Fibroblast of lung (primary cell): ENCODE data around the gene PLAC1. TPM values are rescaled to one million over a fixed set of nuclear protein-coding genes. Genes with fewer than 3 reads are reported as not detected.

Experiments used
- DNase-seq, 2 donors: peaks; one replicate each; pipeline versions ENCODE4 v3.0.0 to v3.0.0-alpha.2; 2010; ENCODE audit warnings: low read depth in 2 of 2
- H2AFZ ChIP-seq: 2 replicates; pipeline ENCODE4 v1.5.1; 2012; ENCODE audit warnings: low read length, control low read depth, inconsistent platforms
- H3K27ac ChIP-seq: 2 replicates; pipeline ENCODE4 v1.5.1; 2011; ENCODE audit warnings: low read length, control low read depth; ENCODE audit not compliant: insufficient read depth
- H3K27me3 ChIP-seq: 2 replicates; pipeline ENCODE4 v1.5.1; 2011; ENCODE audit warnings: mild to moderate bottlenecking, low read length; ENCODE audit not compliant: control insufficient read depth, insufficient read depth
- H3K36me3 ChIP-seq: 2 replicates; pipeline ENCODE4 v1.5.1; 2011; ENCODE audit warnings: low read length; ENCODE audit not compliant: control insufficient read depth, insufficient read depth
- H3K4me1 ChIP-seq: 2 replicates; pipeline ENCODE4 v1.5.1; 2011; ENCODE audit warnings: low read length; ENCODE audit not compliant: control insufficient read depth, insufficient read depth; ENCODE audit errors: extremely low read depth
- H3K4me2 ChIP-seq: 2 replicates; pipeline ENCODE4 v1.5.1; 2011; ENCODE audit warnings: low read length, control low read depth; ENCODE audit not compliant: insufficient read depth; ENCODE audit errors: extremely low read depth
- H3K4me3 ChIP-seq, 4 experiments: fragments of 200-600 bp in 1 of 4; sonication (generic) in 1 of 4; replicated peaks in 1 of 4; 2 replicates each; pipeline ENCODE4 v1.5.1; 2011 to 2016; ENCODE audit warnings: low read length in 4 of 4, low read depth in 3 of 4, mild to moderate bottlenecking in 3 of 4, control low read depth in 2 of 4, inconsistent platforms in 1 of 4, mixed read lengths in 1 of 4; ENCODE audit not compliant: insufficient read depth in 1 of 4; ENCODE audit errors: control extremely low read depth in 1 of 4
- H3K79me2 ChIP-seq: 2 replicates; pipeline ENCODE4 v1.5.1; 2012; ENCODE audit warnings: mild to moderate bottlenecking, low read length, inconsistent platforms; ENCODE audit not compliant: control insufficient read depth, insufficient read depth
- H3K9ac ChIP-seq: 2 replicates; pipeline ENCODE4 v1.5.1; 2011; ENCODE audit warnings: mild to moderate bottlenecking, low read length, control low read depth; ENCODE audit not compliant: insufficient read depth
- H3K9me3 ChIP-seq: 2 replicates; pipeline ENCODE4 v1.5.1; 2012; ENCODE audit warnings: low read depth, low read length; ENCODE audit not compliant: control insufficient read depth, insufficient read depth
- H4K20me1 ChIP-seq: 2 replicates; pipeline ENCODE4 v1.5.1; 2011; ENCODE audit warnings: low read length; ENCODE audit not compliant: control insufficient read depth, insufficient read depth; ENCODE audit errors: extremely low read depth
- EZH2 ChIP-seq: IDR thresholded peaks from 2 replicates; pipeline ENCODE4 v1.5.1; 2012; ENCODE audit warnings: low read length, control low read depth, mild to moderate bottlenecking; ENCODE audit errors: missing control alignments
- polyA plus RNA-seq, 2 donors: library from polyadenylated mRNA; depleted of rRNA in 1 of 2; stranded (reverse) in 1 of 2; unstranded in 1 of 2; fragments of >200 nt; gene quantifications; 2 replicates each; pipeline ENCODE4 v1.2.1, GENCODE V29; 2011 to 2012; ENCODE audit warnings: missing spikeins in 1 of 2
- total RNA-seq: library from RNA; depleted of rRNA; stranded (reverse); fragments of >200 nt; gene quantifications from 2 replicates; pipeline ENCODE4 v1.2.1, GENCODE V29; 2014
- TF ChIP-seq, protein P1 (sequence below), 2 donors: IDR thresholded peaks in 1 of 2; conservative IDR thresholded peaks in 1 of 2; 1 replicate in 1 of 2; 2 replicates in 1 of 2; pipeline ENCODE4 v1.5.1; 2011 to 2012; ENCODE audit warnings: low read length in 2 of 2, control low read depth in 1 of 2, inconsistent platforms in 1 of 2, low read depth in 1 of 2, mild to moderate bottlenecking in 1 of 2

Gene PLAC1
- total and polyA plus RNA-seq, 2 donors (not counting 1 experiment from before 2014, with no cell fraction given): 0.17 to 0.22 TPM

DNA sequence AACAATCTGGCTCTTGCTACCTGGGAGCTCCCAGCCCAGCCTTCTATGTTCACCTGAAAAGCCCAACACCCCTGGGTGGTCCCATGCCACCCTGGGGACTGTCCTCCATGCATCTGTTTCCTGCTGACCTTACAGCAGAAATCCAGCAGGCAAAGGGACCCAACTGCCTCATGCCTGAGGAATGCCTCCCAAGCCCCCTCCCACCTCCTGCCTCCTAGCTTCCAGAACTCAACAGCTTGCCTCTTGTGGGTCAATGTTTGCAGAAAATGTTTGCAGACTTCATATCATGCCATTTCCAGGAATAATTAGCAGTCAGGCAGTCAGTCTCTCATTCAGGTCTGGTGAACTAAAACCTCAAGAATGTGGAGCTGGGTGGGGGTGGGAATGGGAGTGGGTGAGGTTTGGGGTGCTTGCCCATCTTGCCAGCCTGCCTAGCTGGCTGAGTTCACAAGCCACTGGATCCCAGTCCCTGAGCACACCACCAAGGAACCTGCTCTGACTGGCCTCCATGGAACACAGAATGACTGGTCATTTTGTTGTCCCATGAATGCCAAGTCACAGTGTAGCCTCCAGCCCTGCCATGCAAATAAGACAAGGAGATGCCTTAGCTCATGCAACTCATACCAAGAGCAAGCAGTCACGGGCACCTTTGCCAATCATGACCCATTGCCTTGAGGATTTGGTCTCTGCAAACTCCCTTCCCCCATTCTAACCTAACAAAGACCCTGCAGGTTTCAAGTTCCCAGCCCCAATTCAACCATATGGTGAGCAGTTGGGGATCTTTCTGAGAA lies 12.1 kb upstream of the PLAC1 start:
- no peak for TF ChIP-seq EZH2
- TF ChIP-seq, protein P1, sequence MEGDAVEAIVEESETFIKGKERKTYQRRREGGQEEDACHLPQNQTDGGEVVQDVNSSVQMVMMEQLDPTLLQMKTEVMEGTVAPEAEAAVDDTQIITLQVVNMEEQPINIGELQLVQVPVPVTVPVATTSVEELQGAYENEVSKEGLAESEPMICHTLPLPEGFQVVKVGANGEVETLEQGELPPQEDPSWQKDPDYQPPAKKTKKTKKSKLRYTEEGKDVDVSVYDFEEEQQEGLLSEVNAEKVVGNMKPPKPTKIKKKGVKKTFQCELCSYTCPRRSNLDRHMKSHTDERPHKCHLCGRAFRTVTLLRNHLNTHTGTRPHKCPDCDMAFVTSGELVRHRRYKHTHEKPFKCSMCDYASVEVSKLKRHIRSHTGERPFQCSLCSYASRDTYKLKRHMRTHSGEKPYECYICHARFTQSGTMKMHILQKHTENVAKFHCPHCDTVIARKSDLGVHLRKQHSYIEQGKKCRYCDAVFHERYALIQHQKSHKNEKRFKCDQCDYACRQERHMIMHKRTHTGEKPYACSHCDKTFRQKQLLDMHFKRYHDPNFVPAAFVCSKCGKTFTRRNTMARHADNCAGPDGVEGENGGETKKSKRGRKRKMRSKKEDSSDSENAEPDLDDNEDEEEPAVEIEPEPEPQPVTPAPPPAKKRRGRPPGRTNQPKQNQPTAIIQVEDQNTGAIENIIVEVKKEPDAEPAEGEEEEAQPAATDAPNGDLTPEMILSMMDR (conservative IDR thresholded peaks at IDR 0.05 in 1 of 2, IDR thresholded peaks at IDR 0.05 in 1 of 2; ENCODE audit: low read depth in 1 of 2, low read length in 2 of 2): no peak
- Histone ChIP-seq H2AFZ (no peak overlapping the region), H3K4me2 (peak overlapping the region; percentile 58), H3K36me3 (no peaks in the 10 kb centered on the region), H3K27ac (peak overlapping the region; percentile 80), H3K79me2 (no peaks in the 10 kb centered on the region), H3K27me3 (no peaks in the 10 kb centered on the region), H3K4me1 (peaks cover 17% of the 10 kb centered on the region), H3K4me3 (no peak overlapping the region), H3K9me3 (no peaks in the 10 kb centered on the region), H4K20me1 (no peaks in the 10 kb centered on the region), H3K9ac (no peak overlapping the region)
- peak; percentile 66 to 92 for DNase-seq

DNA sequence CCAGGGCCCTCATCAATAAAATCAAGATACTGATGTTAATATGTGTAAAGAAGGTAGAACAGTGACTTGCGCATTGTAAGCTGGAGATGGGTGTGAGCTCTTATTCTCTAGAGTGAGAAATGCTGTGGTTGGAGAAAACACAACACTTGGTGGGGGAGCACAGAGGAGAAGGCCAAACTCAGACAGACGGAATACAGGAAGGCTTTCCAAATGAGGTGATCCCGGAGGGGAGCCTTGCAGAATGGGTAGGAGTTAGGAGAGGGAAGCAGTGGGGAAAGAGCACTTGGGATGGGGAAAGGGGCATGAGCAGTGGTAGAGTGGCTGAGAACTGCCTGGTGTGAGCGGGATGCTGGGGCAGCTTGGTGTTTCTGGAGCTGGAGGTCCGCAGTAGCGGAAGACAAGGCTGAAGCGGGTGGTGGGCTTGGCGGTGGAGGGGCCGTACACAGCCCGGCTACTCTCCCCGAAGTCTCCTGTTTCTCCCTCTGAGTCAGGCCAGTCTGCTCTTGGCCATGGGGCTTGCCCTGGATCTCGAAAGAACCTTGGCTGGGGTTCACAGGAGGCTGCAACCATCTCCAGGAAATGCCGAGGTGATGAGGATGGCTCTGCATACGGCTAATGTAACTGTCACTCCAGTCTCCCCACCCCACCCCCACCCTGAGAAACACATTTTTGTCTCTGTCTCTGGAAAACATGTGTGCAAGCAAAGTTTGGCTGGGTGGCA lies 11.3 kb upstream of the PLAC1 start:
- H3K4me2 ChIP-seq: peak overlapping the region; percentile 58

GRCh38 chrX:134664202-134664601 lies 5.9 kb upstream of the PLAC1 start:
- no peak overlapping the region for H3K4me3 ChIP-seq
- H3K27me3 ChIP-seq: no peaks in the 10 kb centered on the region
- H3K4me1 ChIP-seq: peaks cover 7% of the 10 kb centered on the region
- H3K36me3 ChIP-seq: no peaks in the 10 kb centered on the region
- no peak overlapping the region for H3K4me2 ChIP-seq
- H2AFZ ChIP-seq: no peak overlapping the region
- TF ChIP-seq, protein P1 (conservative IDR thresholded peaks at IDR 0.05 in 1 of 2, IDR thresholded peaks at IDR 0.05 in 1 of 2; ENCODE audit: low read depth in 1 of 2, low read length in 2 of 2): no peak
- no peak for TF ChIP-seq EZH2
- DNase-seq: no peak
- H3K79me2 ChIP-seq: no peaks in the 10 kb centered on the region
- H4K20me1 ChIP-seq: no peaks in the 10 kb centered on the region
- H3K9me3 ChIP-seq: no peaks in the 10 kb centered on the region
- no peak overlapping the region for H3K9ac ChIP-seq
- H3K27ac ChIP-seq: no peak overlapping the region

More for the DNA sequence above, 11.3 kb upstream of the PLAC1 start:
- peak overlapping the region; percentile 80 for H3K27ac ChIP-seq
- no peaks in the 10 kb centered on the region for H3K79me2 ChIP-seq
- H3K36me3 ChIP-seq: no peaks in the 10 kb centered on the region
- peak; percentile 81 to 93 for DNase-seq
- no peak overlapping the region for H2AFZ ChIP-seq
- no peaks in the 10 kb centered on the region for H3K9me3 ChIP-seq
- no peak overlapping the region for H3K4me3 ChIP-seq
- H4K20me1 ChIP-seq: no peaks in the 10 kb centered on the region
- TF ChIP-seq, protein P1 (conservative IDR thresholded peaks at IDR 0.05 in 1 of 2, IDR thresholded peaks at IDR 0.05 in 1 of 2; ENCODE audit: low read depth in 1 of 2, low read length in 2 of 2): no peak
- TF ChIP-seq EZH2: no peak
- H3K4me1 ChIP-seq: peaks cover 17% of the 10 kb centered on the region
- H3K27me3 ChIP-seq: no peaks in the 10 kb centered on the region
- no peak overlapping the region for H3K9ac ChIP-seq
